Medulla oblongata (tissue), 1 donor: ENCODE measurements around the gene ZC3H4.

Source experiments
- DNase-seq: peaks from one replicate; pipeline ENCODE4 v3.0.0-alpha.2; 2015; ENCODE audit errors: extremely low spot score

The ZC3H4 gene

GRCh38 chr19:47021536-47022139 lies 91.9 kb downstream of the ZC3H4 start:
- DNase-seq: no peak

GRCh38 chr19:47020992-47021496 lies 92.5 kb downstream of the ZC3H4 start:
- DNase-seq: no peak

GRCh38 chr19:47020132-47020805 lies 93.3 kb downstream of the ZC3H4 start:
- DNase-seq: no peak

- DNase-seq: no peak
Measured at GRCh38 chr19:47019431-47020041, 94.0 kb downstream of the ZC3H4 start, which contains the start of gene NPAS1. TSS of gene NPAS1 (plus strand) at chr19:47019837. CDS start at chr19:47021048, 1,211 bp downstream.

GRCh38 chr19:47018923-47019322 lies 94.7 kb downstream of the ZC3H4 start:
- DNase-seq: no peak
